ENCODE results near the gene PNLIP. TPM values are rescaled to one million over a fixed set of nuclear protein-coding genes. Genes with fewer than 3 reads are reported as not detected.

PNLIP gene
- total RNA-seq: not detected

DNA sequence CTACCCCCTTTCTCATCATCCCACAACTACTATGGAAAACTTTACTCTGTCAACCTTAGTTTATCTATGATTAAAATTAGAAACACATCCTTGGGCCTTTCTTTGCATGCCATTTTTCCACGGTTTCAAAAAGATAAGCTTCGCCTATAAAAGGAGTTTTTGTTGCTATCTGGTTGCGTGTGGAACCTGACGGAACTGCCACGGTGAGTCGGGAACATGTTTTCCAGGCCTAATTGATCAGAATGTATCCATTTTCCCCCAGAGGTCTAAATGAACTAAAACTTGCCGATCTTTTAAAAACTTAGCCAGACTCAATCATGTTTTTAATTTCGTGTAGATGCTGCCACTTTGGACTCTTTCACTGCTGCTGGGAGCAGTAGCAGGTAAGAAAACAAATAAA, at the start of gene PNLIP:
PNLIP (plus strand) TSS at position 176 of the 400 bp plus-strand sequence; CDS start at position 338, 162 bp downstream.
- ChIA-PET POLR2A (no interaction called here), CTCF (interaction anchor here (0.9 kb wide), 1 partner anchor 25 kb away, joined by 3 read pairs; no protein-coding TSS in a partner anchor)

DNA sequence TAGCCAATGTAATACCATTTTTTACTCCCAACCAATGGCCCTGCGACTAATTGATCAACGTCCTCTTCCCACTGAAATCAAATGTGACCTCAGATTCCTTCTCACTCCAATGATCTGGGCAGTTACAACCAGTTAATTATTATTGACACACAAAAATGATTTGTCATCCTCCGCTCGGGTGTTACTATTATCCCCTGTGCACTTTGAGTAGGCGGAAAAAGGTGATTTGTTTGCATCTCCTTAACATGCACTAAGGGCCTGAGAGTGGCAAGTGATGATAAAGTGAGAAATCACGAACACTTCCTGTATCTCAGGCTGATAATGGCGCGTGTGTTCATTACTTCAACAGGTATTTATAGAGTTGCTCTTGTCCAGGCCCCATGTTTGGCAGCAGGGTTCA, 40.9 kb upstream of the PNLIP start:
- ChIA-PET POLR2A (no interaction called here), CTCF (no interaction called here)

GRCh38 chr10:116510565-116510964, 35.2 kb upstream of the PNLIP start:
- CTCF ChIA-PET: no interaction called here

GRCh38 chr10:116511365-116511764, 34.4 kb upstream of the PNLIP start:
- CTCF ChIA-PET: no interaction called here

More at GRCh38 chr10:116510565-116510964, 35.2 kb upstream of the PNLIP start:
- POLR2A ChIA-PET: no interaction called here

GRCh38 chr10:116521424-116522290, 24.1 kb upstream of the PNLIP start:
- CTCF ChIA-PET: no interaction called here
- POLR2A ChIA-PET: no interaction called here

More at GRCh38 chr10:116511365-116511764, 34.4 kb upstream of the PNLIP start:
- POLR2A ChIA-PET: no interaction called here

- CTCF ChIA-PET: no interaction called here
- POLR2A ChIA-PET: no interaction called here
Observed at GRCh38 chr10:116522803-116523381, 22.8 kb upstream of the PNLIP start.

DNA sequence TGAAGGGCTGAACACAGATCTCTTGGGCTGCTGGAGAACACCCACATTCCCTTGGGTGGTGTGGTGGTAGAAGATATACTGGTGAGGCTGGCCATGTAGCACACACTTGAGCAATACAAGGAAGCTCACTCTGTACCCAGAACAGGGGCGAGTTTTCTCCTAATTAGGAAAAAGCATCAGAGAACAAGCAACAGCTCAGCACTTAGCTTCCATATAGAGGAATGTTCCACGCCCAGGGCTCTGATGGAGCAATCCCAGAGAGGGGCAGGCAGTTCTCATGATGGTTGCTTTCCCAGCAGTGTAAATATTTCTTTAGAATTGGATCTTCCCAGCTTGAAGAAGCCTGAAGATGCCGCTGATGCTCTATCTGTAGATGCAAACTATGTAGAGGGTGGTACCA, 21.0 kb upstream of the PNLIP start:
- ChIA-PET CTCF (no interaction called here), POLR2A (no interaction called here)

- CTCF ChIA-PET: no interaction called here
Observed at GRCh38 chr10:116526219-116526618, 19.5 kb upstream of the PNLIP start.

GRCh38 chr10:116536810-116537209, 8.9 kb upstream of the PNLIP start:
- POLR2A ChIA-PET: no interaction called here
- CTCF ChIA-PET: no interaction called here

More at GRCh38 chr10:116526219-116526618, 19.5 kb upstream of the PNLIP start:
- POLR2A ChIA-PET: no interaction called here

- ChIA-PET CTCF (no interaction called here), POLR2A (no interaction called here)
Observed at GRCh38 chr10:116538456-116538855, 7.3 kb upstream of the PNLIP start.

GRCh38 chr10:116538992-116539391, 6.7 kb upstream of the PNLIP start:
- POLR2A ChIA-PET: no interaction called here
- CTCF ChIA-PET: no interaction called here

DNA sequence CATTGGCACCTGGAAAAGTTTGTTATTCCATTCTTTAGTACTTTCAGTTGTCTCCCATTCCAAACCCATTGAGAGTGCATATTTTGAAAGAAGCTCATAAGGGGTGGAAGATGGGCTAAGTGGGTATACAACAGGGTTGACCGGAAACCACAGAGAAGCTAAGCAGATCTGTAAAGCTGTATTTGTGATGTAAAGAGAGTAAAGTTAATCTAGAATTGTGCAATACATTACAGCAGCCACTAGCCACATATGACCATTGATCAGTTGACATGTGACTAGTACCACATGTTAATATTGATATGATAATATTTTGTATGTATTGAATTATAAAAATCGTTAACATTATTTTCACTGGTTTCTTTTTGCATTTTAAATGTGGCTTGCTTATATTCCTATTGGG, 4.9 kb upstream of the PNLIP start:
- POLR2A ChIA-PET: no interaction called here
- CTCF ChIA-PET: no interaction called here

- ChIA-PET CTCF (no interaction called here), POLR2A (no interaction called here)
Observed at GRCh38 chr10:116542007-116542677, 3.6 kb upstream of the PNLIP start.

DNA sequence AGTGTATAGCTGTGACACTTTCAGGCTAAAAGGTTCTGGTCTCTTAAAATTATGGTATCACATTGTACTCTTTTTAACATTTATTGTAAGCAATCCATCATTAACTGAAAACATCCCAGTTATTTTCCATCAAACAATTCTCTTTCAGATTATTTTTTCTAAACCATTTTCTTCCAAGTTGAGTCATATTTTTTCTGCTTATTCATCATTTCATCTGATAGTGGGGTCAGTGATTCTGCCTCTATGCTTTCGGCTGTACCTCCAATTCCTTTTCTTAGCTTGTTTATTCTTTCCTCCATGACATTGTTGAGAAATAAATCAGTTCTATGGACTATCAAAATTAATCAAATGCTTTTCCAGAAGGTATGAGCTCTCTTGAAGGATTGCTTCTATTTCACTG, 609 bp upstream of the PNLIP start:
- CTCF ChIA-PET: no interaction called here
- POLR2A ChIA-PET: no interaction called here

GRCh38 chr10:116548301-116548700, 2.6 kb downstream of the PNLIP start:
- ChIA-PET CTCF (no interaction called here), POLR2A (no interaction called here)

GRCh38 chr10:116553378-116553980, 7.7 kb downstream of the PNLIP start:
- CTCF ChIA-PET: no interaction called here
- POLR2A ChIA-PET: no interaction called here

DNA sequence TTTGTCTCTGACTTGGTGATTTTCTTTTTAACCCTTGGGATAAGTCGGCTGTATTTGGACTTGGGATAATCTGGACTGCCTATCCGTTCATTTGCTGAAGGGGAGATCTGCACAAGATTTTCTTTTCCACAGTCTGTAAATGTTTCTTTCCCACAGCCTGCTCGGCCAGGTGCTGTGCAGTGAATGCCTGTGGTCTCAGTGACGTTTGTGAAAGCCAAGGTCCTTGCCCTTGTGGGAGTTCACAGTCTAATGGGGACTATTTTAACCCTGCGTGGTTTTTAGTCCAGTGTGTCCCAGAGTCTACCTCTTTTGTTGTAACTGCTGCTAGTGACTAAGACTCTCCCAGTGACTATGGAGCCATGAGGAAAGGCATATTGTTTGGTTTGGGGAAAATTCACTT, 8.9 kb downstream of the PNLIP start:
- POLR2A ChIA-PET: no interaction called here
- CTCF ChIA-PET: no interaction called here

- ChIA-PET CTCF (no interaction called here), POLR2A (no interaction called here)
Observed at GRCh38 chr10:116555880-116556279, 10.1 kb downstream of the PNLIP start.

- ChIA-PET POLR2A (no interaction called here), CTCF (interaction anchor here (0.5 kb wide), 1 partner anchor 467 kb away, joined by 3 read pairs; no protein-coding TSS in a partner anchor)
Observed at GRCh38 chr10:116557305-116557880, 11.7 kb downstream of the PNLIP start.

DNA sequence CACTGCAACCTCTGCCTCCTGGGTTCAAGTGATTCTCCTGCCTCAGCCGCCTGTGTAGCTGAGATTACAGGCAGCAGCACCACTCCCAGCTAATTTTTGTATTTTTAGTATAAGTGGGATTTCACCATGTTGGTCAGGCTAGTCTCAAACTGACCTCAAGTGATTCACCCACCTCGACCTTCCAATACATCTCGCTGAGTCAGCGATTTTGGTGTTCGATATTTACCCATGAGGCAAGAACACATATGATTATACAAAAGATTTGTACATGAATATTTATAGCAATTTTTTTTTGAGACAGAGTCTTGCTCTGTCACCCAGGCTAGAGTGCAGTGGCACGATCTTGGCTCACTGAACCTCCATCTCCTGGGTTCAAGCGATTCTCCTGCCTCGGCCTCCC, 19.8 kb downstream of the PNLIP start:
- CTCF ChIA-PET: no interaction called here
- POLR2A ChIA-PET: no interaction called here

Data from activated CD8-positive, alpha-beta memory T cell treated with anti-CD3 and anti-CD28 coated beads for 36 hours (primary cell).